ENCODE results near the gene STAM2.
"Not testable (repeated sequence)": the region's sequence is repeated elsewhere in the genome, so short reads cannot be mapped to it uniquely, and the experiment has no call there.

Gene STAM2

GRCh38 chr2:152172201-152172785, 3.3 kb downstream of the STAM2 start:
- DNase-seq (ENCODE audit: low spot score) = not testable (repeated sequence)

DNA sequence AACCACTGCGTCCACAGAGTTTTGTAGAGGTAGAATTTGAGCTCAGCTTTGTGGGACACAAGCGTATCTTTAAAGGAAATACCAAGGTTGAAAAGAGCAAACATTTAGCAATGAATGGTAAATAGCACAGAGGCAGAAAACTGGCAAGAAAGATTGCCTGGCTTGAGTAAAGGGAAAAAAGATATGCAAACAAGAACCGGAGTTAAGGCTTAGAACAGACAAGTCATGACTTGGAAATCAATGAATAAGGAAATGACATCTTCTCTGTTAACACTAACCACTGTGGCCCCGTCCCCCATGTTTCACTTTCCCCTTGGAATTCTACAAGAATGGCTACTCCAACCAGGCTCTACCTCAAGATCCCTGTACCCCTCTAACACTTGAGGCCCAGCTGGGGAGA, 3.8 kb downstream of the STAM2 start:
- DNase-seq (ENCODE audit: low spot score) = no peak

DNA sequence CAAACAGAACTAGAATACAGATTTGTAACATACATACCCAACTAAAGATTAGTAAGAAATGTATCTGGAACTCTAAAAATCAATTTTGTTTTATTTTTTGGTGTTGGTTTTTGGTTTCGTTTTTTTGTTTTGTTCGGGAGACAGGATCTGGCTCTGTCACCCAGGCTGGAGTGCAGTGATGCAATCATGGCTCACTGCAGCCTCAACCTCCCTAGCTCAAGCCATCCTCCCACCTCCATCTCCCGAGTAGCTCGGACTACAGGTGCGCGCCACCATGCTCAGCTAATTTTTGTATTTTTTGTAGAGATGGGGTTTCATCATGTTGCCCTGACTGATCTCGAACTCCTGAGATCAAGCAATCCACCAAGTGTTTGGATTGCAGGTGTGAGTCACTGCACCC, 6.4 kb downstream of the STAM2 start:
- DNase-seq (ENCODE audit: low spot score) = not testable (repeated sequence)

GRCh38 chr2:152167470-152167869, 8.1 kb downstream of the STAM2 start:
- not testable (repeated sequence) for DNase-seq (ENCODE audit: low spot score)

GRCh38 chr2:152167065-152167464, 8.5 kb downstream of the STAM2 start:
- DNase-seq (ENCODE audit: low spot score) = no peak

- DNase-seq (ENCODE audit: low spot score) = no peak
These were observed 8.9 kb downstream of the STAM2 start for GRCh38 chr2:152166633-152167032.

GRCh38 chr2:152165780-152166179, 9.8 kb downstream of the STAM2 start:
- DNase-seq (ENCODE audit: low spot score) = no peak

DNA sequence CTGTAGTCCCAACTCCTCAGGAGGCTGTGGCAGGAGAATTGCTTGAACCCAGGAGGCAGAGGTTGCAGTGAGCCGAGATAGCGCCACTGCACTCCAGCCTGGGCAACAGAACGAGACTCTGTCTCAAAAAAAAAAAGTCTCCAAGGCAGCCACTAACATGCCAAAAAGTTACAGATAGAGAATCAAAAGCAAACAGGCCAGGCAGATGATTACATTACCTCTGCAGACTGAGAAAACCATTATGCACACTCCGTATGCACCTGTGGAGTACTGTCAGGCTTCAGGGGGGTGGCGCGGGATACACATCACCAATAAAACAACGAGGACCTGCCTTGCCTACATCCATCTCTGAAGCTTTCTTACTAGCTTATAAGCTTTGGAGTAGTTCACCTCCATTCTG, 10.3 kb downstream of the STAM2 start:
- no peak for DNase-seq (ENCODE audit: low spot score)

GRCh38 chr2:152163669-152164068, 11.9 kb downstream of the STAM2 start:
- not testable (repeated sequence) for DNase-seq (ENCODE audit: low spot score)

DNA sequence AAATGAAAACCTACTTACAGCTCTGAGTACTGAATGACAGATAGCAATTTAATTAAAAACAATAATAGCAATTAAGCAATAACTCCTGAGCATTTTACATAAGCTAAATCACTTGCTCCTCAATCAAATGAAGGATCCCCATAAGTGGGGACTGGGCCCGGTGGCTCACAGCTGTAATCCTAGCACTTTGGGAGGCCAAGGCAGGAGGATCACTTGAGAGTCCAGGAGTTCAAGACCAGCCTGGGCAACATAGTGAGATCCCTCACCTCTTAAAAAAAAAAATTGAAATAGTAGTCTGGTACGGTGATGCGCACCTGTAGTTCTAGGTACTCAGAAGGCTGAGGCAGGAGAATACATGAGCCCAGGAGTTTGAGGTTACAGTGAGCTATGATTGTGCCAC, 13.4 kb downstream of the STAM2 start:
- DNase-seq (ENCODE audit: low spot score) = no peak

- no peak for DNase-seq (ENCODE audit: low spot score)
These were observed 14.0 kb downstream of the STAM2 start for GRCh38 chr2:152161598-152161997.

DNA sequence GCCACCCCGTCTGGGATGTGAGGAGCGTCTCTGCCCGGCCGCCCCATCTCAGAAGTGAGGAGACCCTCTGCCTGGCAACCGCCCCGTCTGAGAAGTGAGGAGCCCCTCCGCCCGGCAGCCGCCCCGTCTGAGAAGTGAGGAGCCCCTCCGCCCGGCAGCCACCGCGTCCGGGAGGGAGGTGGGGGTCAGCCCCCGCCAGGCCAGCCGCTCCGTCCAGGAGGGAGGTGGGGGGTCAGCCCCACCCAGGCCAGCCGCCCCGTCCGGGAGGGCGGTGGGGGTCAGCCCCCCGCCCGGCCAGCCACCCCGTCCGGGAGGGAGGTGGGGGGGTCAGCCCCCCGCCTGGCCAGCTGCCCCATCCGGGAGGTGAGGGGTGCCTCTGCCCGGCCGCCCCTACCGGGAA, 15.2 kb downstream of the STAM2 start:
- DNase-seq (ENCODE audit: low spot score) = not testable (repeated sequence)

- DNase-seq (ENCODE audit: low spot score) = no peak
These were observed 18.3 kb downstream of the STAM2 start for GRCh38 chr2:152157253-152157652.

- DNase-seq (ENCODE audit: low spot score) = no peak
These were observed 20.4 kb downstream of the STAM2 start for GRCh38 chr2:152155209-152155608.

DNA sequence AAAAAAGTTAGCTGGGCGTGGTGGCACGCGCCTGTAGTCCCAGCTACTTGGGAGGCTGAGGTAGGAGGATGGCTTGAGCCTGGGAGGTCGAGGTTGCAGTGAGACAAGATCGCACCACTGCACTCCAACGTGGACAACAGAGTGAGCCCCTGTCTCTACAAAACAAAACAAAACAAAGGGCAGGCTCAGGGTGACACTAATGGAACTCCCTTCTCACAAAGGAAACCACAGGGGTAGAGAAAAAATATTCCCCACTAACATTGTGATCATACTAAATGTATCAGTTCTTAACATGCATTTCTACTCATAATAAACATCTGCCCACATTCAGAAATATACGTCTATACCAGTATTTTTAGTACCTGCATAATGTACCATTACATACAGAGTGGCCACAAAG, 21.1 kb downstream of the STAM2 start:
- no peak for DNase-seq (ENCODE audit: low spot score)

DNA sequence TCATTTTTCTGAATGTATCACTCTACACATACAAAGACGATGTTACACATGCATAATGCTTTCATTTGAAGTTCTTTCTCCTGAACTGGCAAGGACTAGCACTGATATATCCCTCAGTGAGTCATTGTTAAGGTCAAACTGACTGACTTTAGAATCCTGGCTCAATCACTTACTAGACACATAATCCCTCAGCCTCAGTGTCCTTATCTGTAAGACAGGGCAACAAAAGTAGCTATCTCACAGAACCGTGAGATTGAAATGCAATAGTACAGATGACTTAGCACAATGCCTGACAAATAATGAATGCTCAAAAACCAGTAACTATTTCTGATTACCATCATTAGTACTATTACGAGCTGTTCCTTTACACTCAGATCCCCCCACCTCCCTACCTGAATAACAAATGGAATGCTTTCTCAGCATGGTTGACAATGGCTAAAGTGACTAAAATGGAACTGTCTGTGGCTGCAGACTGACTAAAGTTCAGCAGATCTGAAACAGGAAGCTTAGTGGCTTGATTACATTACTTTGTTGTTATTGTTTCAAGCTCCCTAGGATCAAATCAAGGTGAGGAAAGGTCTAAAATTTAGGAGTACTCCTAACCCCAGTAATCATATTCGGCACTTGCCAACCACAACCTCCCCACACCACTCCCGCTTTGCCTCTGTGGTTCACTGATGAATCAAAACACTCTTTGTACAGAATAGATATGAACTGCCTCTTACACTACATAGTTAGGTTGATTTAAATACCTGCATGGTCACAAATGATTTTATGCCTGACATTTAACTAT, 40.9 kb downstream of the STAM2 start:
- no peak for DNase-seq (ENCODE audit: low spot score)

DNA sequence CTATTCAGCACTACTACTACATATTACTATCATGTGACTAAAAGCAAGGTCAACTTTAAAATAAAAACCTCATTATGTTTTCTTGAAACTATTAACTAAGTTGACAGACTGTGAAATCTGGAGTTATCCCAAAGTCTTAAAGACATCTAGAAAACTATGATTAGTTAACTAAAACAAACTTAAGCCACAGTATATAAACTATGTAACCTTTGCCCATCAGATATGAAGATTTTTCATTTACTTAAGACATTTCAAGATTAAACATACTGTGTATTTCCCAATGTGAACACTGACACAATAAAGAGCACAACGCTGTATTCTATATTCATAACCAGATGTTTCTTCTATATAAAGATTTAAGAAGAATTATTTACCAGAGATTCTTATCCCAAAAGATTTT, 43.3 kb downstream of the STAM2 start:
- no peak for DNase-seq (ENCODE audit: low spot score)

DNA sequence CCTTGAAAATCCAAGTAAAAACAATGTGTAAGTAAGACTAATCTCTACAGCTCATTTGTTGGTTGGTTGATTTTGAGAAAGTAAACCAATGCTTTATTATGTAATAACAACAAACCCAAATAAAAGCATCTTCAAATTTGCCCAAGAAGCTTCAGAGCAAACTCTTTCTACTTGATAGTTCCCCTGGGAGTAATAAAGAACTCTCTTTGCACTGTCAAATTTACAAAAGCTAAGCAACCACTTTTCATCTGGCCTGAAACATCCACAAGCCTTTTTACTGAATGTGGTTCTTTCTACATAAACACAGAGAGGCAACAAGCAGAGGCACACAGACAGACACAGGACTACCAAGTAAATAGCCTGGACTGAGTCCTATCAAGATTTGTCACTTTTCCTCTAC, 47.9 kb downstream of the STAM2 start:
- no peak for DNase-seq (ENCODE audit: low spot score)

GRCh38 chr2:152126664-152127063, 48.9 kb downstream of the STAM2 start:
- DNase-seq (ENCODE audit: low spot score) = no peak

- no peak for DNase-seq (ENCODE audit: low spot score)
These were observed 53.4 kb downstream of the STAM2 start for GRCh38 chr2:152122161-152122560.

GRCh38 chr2:152120430-152120829, 55.1 kb downstream of the STAM2 start:
- DNase-seq (ENCODE audit: low spot score) = no peak

GRCh38 chr2:152115952-152116351, 59.6 kb downstream of the STAM2 start:
- DNase-seq (ENCODE audit: low spot score) = no peak

- no peak for DNase-seq (ENCODE audit: low spot score)
These were observed 61.2 kb downstream of the STAM2 start for GRCh38 chr2:152114366-152114765.

GRCh38 chr2:152107140-152107539, 68.4 kb downstream of the STAM2 start:
- DNase-seq (ENCODE audit: low spot score) = not testable (repeated sequence)
